ENCODE measurements around the gene PCDH9.

The PCDH9 gene, protein sequence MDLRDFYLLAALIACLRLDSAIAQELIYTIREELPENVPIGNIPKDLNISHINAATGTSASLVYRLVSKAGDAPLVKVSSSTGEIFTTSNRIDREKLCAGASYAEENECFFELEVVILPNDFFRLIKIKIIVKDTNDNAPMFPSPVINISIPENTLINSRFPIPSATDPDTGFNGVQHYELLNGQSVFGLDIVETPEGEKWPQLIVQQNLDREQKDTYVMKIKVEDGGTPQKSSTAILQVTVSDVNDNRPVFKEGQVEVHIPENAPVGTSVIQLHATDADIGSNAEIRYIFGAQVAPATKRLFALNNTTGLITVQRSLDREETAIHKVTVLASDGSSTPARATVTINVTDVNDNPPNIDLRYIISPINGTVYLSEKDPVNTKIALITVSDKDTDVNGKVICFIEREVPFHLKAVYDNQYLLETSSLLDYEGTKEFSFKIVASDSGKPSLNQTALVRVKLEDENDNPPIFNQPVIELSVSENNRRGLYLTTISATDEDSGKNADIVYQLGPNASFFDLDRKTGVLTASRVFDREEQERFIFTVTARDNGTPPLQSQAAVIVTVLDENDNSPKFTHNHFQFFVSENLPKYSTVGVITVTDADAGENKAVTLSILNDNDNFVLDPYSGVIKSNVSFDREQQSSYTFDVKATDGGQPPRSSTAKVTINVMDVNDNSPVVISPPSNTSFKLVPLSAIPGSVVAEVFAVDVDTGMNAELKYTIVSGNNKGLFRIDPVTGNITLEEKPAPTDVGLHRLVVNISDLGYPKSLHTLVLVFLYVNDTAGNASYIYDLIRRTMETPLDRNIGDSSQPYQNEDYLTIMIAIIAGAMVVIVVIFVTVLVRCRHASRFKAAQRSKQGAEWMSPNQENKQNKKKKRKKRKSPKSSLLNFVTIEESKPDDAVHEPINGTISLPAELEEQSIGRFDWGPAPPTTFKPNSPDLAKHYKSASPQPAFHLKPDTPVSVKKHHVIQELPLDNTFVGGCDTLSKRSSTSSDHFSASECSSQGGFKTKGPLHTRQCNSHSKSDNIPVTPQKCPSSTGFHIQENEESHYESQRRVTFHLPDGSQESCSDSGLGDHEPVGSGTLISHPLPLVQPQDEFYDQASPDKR (N-terminal part only)

DNA sequence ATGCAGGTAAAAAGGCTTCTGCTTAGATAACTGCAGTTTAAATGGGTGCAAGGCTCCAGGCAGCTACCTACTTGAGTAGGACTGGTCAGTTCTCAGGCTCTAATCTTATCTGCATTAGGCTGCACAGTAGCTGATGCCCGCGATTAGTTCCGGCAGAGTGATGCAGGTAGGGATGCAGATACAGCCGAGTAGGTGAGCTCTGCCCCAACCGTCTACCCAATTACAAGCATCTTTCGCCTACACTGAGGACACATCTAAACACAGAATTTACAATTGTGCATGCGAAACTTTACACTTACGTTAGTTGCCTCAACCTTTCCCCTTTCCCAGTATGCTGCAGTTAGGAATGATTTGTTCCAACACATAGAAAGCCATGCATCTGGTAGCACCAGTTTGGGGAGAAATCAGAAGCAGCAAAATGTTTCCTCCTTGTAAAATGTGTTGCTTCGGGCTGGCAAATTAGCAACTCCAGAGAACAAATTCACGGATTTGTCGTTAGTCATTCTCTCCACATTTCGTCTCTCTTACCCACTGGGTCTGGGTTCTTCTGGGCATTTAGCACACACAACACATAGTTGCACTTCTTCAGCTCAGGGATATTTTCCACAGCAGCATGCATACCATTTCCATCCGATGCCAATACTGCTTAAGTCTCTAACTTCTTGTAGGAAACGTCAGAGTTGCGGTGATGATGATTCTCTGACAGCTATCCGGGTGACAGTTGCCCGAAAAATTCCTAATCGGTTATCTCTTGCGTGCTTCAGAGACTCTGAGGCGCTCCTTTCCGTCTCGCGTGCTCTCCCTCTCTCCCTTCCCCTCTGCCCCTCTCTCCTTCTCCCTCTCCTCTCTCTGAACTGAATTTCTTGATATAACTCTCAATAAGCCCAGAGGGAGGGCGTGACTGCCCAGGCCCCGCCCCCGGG lies at the start of gene PCDH9:
TSS of gene PCDH9 (minus strand) at position 856 of the 923 bp plus-strand sequence. CDS start 1,896 bp downstream, outside the sequence.
- no peak for DNase-seq

DNA sequence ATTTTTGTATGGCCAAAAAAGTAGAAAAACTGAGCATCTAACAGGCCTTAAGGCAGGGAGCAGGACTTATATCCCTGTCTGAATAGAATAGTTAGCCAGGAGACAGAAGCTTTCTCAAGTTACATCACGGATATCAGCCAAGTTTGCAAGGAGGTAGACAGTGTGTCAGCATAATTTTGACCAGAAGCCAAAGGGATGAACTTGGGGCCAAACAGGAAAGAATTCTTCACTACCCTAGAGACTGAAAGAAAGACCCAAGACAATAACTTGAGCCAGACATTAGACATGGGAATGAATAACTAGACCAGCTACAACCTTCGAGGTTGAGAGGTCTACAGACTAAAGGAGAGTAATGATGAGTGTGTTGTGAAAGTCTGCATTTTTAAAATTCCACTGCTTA lies 48.1 kb upstream of the PCDH9 start:
- DNase-seq, result no peak

DNA sequence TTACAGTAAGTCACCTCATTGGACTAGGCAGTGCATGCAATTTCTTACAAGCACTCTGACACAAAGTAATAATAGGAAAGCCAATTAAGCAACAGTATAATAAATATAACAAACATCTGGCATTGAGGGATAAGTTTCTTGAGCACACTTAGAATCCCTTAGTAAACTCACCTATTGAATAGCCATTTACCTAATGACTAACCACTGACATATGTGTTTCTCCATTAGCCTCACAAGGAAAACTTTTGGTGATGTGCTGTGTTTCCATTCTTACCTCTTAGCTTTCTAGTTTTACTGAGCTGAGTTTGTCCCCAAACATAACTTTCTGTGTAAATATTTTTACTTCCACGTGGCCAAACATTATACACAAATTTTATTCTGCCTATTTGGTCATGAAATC lies 47.4 kb upstream of the PCDH9 start:
- no peak for DNase-seq

DNA sequence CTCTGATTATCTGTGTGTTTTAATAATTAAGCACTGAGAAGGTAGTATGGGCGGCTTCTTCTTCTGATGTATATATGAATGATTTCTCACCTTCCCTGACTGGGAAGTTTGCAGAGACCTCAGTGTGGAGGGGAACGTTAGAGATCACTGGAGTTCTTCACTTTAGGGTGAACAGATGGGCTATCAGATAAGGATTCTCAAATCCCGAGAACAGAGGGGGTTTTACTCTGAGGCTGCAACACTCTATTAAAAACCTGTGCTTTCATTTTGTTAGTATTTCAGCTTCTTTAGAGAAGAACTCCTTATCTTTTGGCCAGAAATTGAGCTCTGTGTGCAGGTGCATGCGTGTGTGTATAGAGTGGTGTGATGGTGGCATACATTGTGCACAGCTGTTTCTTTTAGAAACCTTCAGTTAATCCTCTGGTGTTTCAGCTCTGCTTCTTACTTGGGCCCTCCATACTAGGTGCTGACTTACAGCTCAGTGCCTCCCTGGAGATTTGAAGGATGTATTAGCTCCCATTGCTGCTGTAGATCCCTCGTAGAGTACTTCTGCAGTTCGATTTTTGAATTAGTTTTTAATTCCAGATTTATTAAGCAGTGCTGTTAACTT lies 45.3 kb upstream of the PCDH9 start:
- DNase-seq, result no peak

DNA sequence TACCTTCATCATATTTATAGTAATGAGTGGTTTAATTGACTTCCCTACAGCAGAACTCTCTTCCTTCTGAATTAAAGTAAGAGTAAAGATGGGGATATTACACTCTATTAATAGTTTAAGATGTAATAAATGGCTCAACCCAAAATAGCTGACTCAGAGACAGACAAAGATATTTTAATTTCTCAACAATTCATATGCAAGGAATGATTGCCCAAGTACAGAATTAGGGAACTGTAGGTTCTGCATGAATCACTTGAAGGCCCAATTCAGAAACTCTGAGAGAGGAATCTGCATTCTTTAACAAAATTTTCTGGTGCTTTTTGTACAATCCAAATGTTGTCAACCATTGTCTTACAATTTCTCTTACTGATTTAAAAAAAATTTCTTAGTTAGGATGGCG lies 42.9 kb upstream of the PCDH9 start:
- DNase-seq, result no peak

DNA sequence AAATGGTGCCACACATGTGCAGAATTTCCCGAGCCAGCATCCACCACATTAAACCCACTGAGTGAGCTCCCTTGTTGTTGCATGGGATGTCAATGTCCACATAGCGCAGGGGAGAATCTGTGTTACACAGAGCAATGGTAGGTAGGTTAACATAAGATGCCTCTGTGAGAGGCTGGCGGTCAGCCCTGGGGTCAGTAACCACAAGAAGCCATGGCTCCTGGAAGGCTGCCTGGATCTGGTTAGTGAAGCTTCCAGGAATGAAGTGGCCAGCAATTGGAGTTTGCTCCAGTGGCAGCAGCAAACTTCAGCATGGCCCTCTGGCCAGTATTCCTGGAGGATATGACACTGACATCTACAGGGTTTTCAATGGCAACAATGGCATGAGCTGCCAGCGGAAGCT lies 37.0 kb upstream of the PCDH9 start:
- no peak for DNase-seq

DNA sequence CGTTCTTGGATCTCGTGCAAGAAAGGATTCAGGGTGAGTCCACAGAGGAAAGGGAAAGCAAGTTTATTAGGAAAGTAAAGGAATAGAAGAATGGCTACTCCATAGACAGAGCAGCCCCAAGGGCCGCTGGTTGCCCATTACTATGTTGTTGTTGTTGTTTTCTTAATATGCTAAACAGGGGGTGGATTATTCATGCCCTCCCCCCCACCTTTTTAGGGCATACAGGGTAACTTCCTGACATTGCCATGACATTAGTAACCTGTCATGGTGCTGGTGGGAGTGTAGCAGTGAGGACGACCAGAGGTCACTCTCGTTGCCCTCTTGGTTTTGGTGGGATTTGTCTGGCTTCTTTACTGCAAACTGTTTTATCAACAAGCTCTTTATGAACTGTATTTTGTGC lies 29.1 kb upstream of the PCDH9 start:
- no peak for DNase-seq

DNA sequence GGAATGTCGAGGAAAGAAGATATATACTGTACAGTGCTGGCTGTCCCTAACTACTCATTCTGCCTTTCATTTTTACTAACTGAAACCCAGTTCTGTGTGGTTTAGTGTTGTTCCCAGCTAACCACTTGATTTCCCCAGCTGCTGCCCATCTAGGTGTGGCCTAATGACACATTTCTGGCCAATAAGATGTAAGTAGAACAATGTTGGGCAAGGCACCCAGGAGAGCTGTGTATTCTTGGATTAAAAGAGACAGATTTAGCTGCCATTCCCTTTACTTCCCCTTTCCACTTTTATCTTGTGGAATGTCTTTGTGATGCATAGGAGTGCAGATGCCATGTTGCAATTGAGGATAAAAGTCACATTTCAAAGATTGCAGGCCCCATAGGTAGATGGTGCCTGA lies 28.3 kb upstream of the PCDH9 start:
- no peak for DNase-seq

DNA sequence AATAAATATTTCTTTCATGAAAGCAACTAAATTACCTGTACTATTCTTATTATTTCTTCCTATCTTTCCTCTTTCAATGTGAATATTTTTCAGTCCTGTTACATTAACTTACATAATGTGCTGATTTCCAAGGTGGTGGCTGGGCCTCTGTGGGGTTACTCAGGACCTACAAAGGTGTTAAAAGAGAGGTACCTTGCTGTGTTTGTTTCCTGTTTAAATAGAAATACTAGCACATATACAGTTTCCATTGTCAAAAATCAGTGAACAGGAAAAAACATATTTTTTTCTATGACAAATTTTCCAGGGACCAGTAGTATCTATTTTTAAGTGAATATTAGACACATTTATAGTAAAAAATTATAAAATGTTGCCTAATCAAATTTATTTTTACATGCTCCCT lies 8.7 kb upstream of the PCDH9 start:
- no peak for DNase-seq

DNA sequence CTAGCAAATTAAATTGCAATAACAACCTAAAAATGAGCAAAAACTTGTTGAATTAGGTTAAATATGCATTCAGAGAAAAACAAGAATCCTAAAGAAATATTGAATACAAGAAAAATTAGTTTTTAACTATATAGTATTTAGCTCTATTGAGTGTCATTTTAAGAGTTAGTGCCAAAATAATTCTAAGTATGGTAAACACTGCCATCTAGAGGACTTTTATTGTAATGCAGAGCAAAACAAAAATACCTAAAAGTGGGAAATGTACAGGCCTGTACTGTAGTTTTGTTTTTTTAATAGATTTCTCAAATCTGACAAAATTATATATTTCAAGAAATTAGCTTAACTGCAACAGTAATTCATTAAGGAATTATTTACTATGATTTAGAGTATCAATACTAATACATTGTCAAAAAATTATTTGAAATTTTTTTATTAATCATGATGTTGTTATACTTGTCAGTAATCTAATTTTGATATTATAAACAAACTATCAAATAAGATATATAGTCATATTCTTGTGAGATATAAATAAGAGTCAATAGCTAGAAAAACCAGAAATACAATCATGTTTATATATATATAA lies 8.2 kb upstream of the PCDH9 start:
- no peak for DNase-seq

DNA sequence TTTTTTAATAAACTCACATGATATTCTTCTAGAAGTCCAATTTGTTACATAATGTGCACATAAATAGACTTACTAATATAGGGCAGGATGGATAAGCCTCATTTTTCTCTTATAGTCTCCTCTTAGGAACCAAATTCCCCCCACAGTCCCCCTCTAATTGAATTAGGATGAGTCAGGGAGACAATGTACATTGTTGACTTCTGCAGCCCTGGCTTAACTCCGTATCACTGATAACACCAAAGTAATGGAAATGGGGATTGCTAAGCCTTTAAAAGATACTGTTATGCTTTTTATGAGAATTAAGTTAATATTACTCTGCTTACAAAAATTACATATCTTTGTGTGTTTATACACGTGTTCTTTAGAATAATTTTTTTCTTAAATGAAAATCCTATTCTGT lies 5.1 kb upstream of the PCDH9 start:
- no peak for DNase-seq

DNA sequence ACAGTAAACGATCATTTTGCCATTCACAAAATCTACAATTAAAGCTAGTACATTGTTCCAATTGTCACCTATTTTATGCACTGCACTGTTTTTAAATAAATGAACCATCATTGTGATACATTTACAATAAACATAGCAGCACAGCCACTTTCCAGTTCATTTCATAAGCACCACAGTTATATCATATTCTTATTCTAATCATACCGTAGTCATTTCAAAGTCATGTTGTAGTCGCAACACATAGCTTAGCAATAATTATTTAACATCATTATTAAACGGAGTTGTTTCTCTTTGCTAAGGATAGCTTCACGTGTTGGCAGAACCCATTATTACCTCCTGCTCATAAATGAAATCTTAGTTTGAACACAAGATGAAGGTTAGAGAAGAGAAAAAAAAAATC lies 2.2 kb upstream of the PCDH9 start:
- no peak for DNase-seq

DNA sequence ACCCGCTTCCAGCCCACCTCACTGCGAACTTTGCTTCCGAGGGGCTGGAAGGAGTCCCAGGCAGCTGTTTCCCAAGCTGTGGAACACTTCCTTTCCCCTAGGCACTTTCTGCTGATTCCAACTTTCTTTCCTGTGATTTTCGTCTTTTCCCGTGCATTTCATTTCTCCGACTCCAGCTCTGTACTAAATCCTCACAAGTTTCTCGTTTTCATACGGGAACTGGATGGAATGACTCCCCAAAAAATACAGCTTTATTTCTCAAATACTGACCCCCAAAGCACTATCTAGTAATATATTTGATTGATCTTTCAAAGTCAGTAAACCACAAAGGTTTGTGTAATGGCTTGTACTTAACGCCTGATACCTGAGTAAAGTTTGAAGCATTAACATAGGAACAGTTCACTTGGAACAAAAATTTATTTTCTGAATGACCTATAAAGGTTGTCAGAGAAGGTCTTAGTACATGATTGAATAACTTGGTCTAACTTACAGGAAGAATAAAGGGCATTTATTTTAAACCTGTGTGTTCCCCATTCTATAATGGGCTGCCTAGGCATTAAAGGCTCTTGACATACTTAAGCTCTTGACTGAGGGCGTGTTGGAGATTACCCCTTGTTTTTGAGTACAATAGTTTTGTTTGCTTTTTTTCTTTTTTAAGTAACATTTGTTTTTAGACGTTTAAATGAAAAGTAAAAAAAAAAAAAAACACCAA lies 1.3 kb upstream of the PCDH9 start:
- no peak for DNase-seq

DNA sequence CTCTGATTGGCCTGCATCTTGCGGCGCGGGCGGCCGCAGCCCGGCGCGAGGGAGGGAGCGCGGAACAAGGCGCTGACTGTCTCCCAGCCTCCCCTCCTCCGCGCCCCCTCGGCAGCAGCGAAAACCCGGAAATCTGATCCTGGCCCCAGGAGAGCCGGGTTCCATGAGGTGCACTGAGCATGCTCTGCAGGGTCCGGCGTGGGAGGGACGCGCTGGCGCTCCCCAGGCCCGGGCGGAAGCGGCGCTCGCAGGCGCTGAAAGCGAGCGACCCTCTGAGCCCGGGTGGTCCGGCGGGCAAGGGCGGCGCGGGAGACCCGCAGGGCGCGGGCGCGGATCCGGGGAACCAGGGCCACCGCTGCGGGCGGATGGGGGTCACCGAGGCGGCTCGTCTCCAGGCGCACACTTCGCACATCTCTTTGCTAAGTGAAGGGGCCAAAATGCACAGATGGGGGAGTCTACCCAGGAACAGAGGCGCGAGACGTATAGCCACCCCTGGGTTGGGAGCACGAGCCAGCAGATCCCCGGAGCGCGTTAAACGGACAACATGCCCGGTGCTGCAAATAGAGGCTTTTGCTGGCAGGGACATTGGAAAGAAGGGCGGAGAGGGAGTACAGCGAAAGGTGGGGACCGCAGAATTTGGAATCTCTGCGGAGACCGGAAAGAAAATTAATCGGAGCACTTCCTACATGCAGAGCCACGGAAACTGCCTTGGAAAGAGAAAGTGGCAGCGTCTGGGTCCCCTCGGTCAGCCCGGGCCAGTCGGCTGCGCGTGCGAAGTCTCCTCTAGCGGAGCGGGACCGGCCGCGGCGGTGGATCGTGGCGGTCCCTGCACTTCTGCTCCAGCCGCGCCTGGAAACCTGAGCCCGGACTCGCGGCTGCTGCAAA lies 510 bp upstream of the PCDH9 start:
- DNase-seq, result peak; percentile 95

DNA sequence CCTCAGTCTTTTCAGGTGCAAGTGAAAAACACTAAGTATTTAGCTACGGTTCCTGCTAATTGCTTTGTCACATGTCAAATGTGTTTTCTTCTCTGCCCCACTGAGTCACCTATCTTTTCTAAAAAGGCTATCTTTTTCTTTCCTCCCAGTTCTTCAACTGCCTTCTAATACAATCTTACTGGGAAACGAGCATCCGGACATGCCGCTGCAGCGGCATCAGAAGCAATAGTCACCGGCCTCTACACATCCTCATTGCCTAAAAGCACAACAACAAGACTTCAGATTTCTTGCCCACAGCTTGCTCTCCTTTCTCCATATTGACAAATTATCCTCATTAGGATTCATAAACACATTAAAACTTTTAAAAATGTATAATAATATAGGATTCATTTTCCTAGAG lies 1.2 kb downstream of the PCDH9 start:
- DNase-seq, result no peak

DNA sequence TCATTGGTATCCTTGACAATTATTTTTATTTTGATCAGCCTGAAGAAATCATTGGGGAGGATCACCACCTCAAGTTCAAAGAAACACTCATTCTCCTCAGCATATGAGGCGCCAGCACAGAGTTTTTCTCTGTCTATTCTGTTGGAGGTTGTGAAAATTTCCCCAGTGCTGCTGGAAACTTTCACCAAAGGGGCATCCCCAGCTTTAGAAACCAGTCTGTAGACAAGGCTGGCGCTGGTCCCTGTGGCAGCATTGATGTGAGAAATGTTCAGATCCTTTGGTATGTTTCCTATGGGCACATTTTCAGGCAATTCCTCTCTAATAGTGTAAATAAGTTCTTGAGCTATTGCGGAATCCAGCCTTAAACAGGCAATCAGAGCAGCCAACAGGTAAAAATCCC lies 2.1 kb downstream of the PCDH9 start:
- DNase-seq, result no peak

DNA sequence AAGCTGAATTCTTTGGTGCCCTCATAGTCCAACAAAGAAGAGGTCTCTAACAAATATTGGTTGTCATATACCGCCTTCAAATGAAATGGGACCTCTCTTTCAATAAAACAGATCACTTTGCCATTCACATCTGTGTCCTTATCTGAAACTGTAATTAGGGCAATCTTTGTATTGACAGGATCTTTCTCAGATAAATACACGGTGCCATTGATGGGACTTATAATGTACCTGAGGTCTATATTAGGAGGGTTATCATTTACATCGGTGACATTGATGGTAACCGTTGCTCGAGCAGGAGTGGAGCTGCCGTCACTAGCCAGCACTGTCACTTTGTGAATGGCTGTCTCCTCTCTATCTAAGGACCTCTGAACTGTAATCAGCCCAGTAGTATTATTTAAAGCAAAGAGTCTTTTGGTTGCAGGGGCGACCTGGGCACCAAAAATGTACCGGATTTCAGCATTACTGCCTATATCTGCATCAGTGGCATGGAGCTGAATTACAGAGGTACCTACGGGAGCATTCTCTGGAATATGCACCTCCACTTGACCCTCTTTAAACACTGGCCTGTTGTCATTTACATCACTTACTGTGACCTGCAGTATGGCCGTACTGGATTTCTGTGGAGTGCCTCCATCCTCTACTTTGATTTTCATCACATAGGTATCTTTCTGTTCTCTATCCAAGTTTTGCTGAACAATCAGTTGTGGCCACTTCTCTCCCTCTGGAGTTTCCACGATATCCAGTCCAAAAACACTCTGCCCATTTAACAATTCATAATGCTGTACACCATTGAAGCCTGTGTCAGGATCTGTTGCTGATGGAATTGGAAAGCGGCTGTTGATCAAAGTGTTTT lies 2.8 kb downstream of the PCDH9 start:
- no peak for DNase-seq

DNA sequence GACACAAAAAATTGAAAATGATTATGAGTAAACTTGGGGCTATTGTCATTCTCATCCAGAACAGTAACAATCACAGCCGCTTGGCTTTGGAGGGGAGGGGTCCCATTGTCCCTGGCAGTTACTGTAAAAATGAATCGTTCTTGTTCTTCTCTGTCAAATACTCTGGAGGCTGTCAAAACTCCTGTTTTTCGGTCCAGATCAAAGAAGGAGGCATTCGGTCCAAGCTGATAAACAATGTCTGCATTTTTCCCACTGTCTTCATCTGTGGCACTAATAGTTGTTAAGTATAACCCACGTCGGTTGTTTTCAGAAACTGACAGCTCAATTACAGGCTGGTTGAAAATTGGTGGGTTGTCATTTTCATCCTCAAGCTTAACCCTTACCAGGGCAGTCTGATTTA lies 3.4 kb downstream of the PCDH9 start:
- no peak for DNase-seq

Measured in NCI-H2171 (cell line).